H1 (cell line): Measurements from ENCODE around the gene CMTM3. TPM values are rescaled to one million over a fixed set of nuclear protein-coding genes. Genes with fewer than 3 reads are reported as not detected.

Source experiments
- CTCF ChIA-PET: fragments of 300-600 bp; sonication (Branson Sonifier 250); formaldehyde crosslinking; loops from one replicate; lab custom pipeline; 2021; ENCODE audit not compliant: partially characterized antibody; lab: Charles Lee
- POLR2A ChIA-PET: fragments of 300-600 bp; sonication (Branson Sonifier 250); formaldehyde crosslinking; loops from one replicate; lab custom pipeline; 2021; ENCODE audit warnings: inconsistent platforms; ENCODE audit not compliant: partially characterized antibody; lab: Charles Lee
- DNase-seq, 2 experiments: peaks; one replicate each; pipeline versions ENCODE4 v3.0.0 to v3.0.0-alpha.2; 2010 to 2022; ENCODE audit warnings: low spot score in 2 of 2, low read depth in 1 of 2, mixed read lengths in 1 of 2
- FAIRE-seq: peaks from 2 replicates; lab custom pipeline; 2011; peaks lifted over from hg19 to GRCh38; lab: Jason Lieb, UNC
- H2AFZ ChIP-seq: 2 replicates; pipeline ENCODE4 v1.8.1; 2012; ENCODE audit warnings: low read length, inconsistent platforms
- H2AK5ac ChIP-seq: 2 replicates; pipeline ENCODE4 v1.6.1; 2013; ENCODE audit warnings: low read depth, low read length
- H2BK120ac ChIP-seq: replicated peaks from 2 replicates; pipeline ENCODE3; 2013; ENCODE audit warnings: low read depth, low read length, inconsistent platforms
- H2BK12ac ChIP-seq: 2 replicates; pipeline ENCODE4 v1.6.1; 2013; ENCODE audit warnings: low read depth, low read length
- H2BK15ac ChIP-seq: 2 replicates; pipeline ENCODE4 v1.6.1; 2013; ENCODE audit warnings: low read length
- H2BK20ac ChIP-seq: 2 replicates; pipeline ENCODE4 v1.6.1; 2013; ENCODE audit warnings: low read length
- H2BK5ac ChIP-seq: 2 replicates; pipeline ENCODE4 v1.6.1; 2013; ENCODE audit warnings: low read depth, low read length
- H3K14ac ChIP-seq: 2 replicates; pipeline ENCODE4 v1.6.1; 2013; ENCODE audit warnings: inconsistent platforms; ENCODE audit not compliant: insufficient read length
- H3K18ac ChIP-seq: 2 replicates; pipeline ENCODE4 v1.6.1; 2013; ENCODE audit warnings: low read length; ENCODE audit errors: extremely low read depth
- H3K23ac ChIP-seq: 2 replicates; pipeline ENCODE4 v1.6.1; 2013; ENCODE audit warnings: inconsistent platforms; ENCODE audit not compliant: insufficient read length
- H3K23me2 ChIP-seq: 2 replicates; pipeline ENCODE4 v1.6.1; 2013; ENCODE audit warnings: low read depth, low read length
- H3K27ac ChIP-seq: 2 replicates; pipeline ENCODE4 v1.6.1; 2011; ENCODE audit warnings: low read depth, low read length, inconsistent platforms
- H3K27me3 ChIP-seq, 4 experiments: replicated peaks in 1 of 4; 1 replicate in 1 of 4; 2 replicates in 3 of 4; pipeline versions ENCODE4 v1.6.1 to v1.8.1; 2011 to 2013; ENCODE audit warnings: low read length in 3 of 4, mild to moderate bottlenecking in 3 of 4, inconsistent platforms in 2 of 4, mixed read lengths in 2 of 4, moderate library complexity in 1 of 4; ENCODE audit not compliant: control insufficient read depth in 3 of 4, insufficient read depth in 3 of 4; ENCODE audit errors: extremely low read depth in 1 of 4
- H3K36me3 ChIP-seq, 4 experiments: 2 replicates each; pipeline versions ENCODE4 v1.6.1 to v1.8.1; 2011 to 2013; ENCODE audit warnings: mild to moderate bottlenecking in 4 of 4, low read length in 3 of 4, moderate library complexity in 2 of 4, control low read depth in 1 of 4, inconsistent platforms in 1 of 4; ENCODE audit not compliant: insufficient read depth in 4 of 4, control insufficient read depth in 2 of 4
- H3K4ac ChIP-seq: replicated peaks from 2 replicates; pipeline ENCODE3; 2013; ENCODE audit warnings: low read length, low read depth, mixed read lengths, inconsistent platforms; ENCODE audit not compliant: insufficient read length
- H3K4me1 ChIP-seq, 4 experiments: replicated peaks in 1 of 4; 1 replicate in 1 of 4; 2 replicates in 3 of 4; pipeline versions ENCODE4 v1.6.1 to v1.8.1; 2011 to 2013; ENCODE audit warnings: low read length in 3 of 4, inconsistent platforms in 2 of 4, mixed read lengths in 1 of 4; ENCODE audit not compliant: insufficient read depth in 4 of 4, control insufficient read depth in 3 of 4
- H3K4me2 ChIP-seq, 2 experiments: 2 replicates each; pipeline versions ENCODE4 v1.6.1 to v1.8.1; 2011 to 2013; ENCODE audit warnings: low read depth in 2 of 2, low read length in 2 of 2, control low read depth in 1 of 2, inconsistent platforms in 1 of 2, mild to moderate bottlenecking in 1 of 2; ENCODE audit not compliant: insufficient read depth in 1 of 2
- H3K4me3 ChIP-seq, 4 experiments: fragments of 200-600, 300-600 bp in 1 of 4; sonication (generic), shearing (Covaris generic), sonication (Bioruptor Twin) in 1 of 4; 2 replicates each; pipeline versions ENCODE4 v1.5.1 to v1.8.1; 2011 to 2016; ENCODE audit warnings: low read length in 4 of 4, low read depth in 3 of 4, control low read depth in 2 of 4, inconsistent platforms in 2 of 4, mild to moderate bottlenecking in 2 of 4, mixed read lengths in 1 of 4, moderate library complexity in 1 of 4; ENCODE audit not compliant: insufficient read depth in 2 of 4; ENCODE audit errors: extremely low read depth in 1 of 4
- H3K56ac ChIP-seq: replicated peaks from 2 replicates; pipeline ENCODE3; 2013; ENCODE audit warnings: low read depth, mild to moderate bottlenecking, mixed read lengths, low read length, inconsistent platforms; ENCODE audit not compliant: insufficient read length
- H3K79me1 ChIP-seq: 2 replicates; pipeline ENCODE4 v1.6.1; 2013; ENCODE audit warnings: low read depth, low read length, control low read depth
- H3K79me2 ChIP-seq, 2 experiments: 2 replicates each; pipeline versions ENCODE4 v1.6.1 to v1.8.1; 2012 to 2013; ENCODE audit warnings: low read length in 2 of 2, mild to moderate bottlenecking in 2 of 2, inconsistent platforms in 1 of 2; ENCODE audit not compliant: insufficient read depth in 2 of 2, control insufficient read depth in 1 of 2
- H3K9ac ChIP-seq, 4 experiments: replicated peaks in 1 of 4; 1 replicate in 1 of 4; 2 replicates in 3 of 4; pipeline versions ENCODE4 v1.6.1 to v1.8.1; 2011 to 2013; ENCODE audit warnings: low read depth in 3 of 4, low read length in 3 of 4, control low read depth in 2 of 4, mild to moderate bottlenecking in 2 of 4, moderate library complexity in 2 of 4, inconsistent platforms in 1 of 4; ENCODE audit errors: extremely low read depth in 1 of 4
- H3K9me3 ChIP-seq, 2 experiments: 2 replicates each; pipeline versions ENCODE4 v1.6.1 to v1.8.1; 2012 to 2013; ENCODE audit warnings: mild to moderate bottlenecking in 2 of 2, moderate library complexity in 2 of 2, control low read depth in 1 of 2, inconsistent platforms in 1 of 2, low read depth in 1 of 2, low read length in 1 of 2, mixed read lengths in 1 of 2; ENCODE audit not compliant: insufficient read depth in 2 of 2
- H4K20me1 ChIP-seq, 2 experiments: replicated peaks in 1 of 2; 2 replicates each; pipeline versions ENCODE3 to v1.8.1; 2011 to 2013; ENCODE audit warnings: inconsistent platforms in 2 of 2, low read length in 2 of 2, mild to moderate bottlenecking in 1 of 2; ENCODE audit not compliant: insufficient read depth in 2 of 2, control insufficient read depth in 1 of 2
- H4K5ac ChIP-seq: 2 replicates; pipeline ENCODE4 v1.6.1; 2013; ENCODE audit warnings: low read length, low read depth, mixed read lengths, inconsistent platforms; ENCODE audit not compliant: insufficient read length
- H4K8ac ChIP-seq: 2 replicates; pipeline ENCODE4 v1.8.0; 2013; ENCODE audit warnings: mild to moderate bottlenecking, moderate library complexity, low read length, inconsistent platforms; ENCODE audit not compliant: insufficient read depth; ENCODE audit errors: extremely low read depth
- H4K91ac ChIP-seq: replicated peaks from 2 replicates; pipeline ENCODE3; 2013; ENCODE audit warnings: low read length, mixed read lengths, inconsistent platforms; ENCODE audit not compliant: insufficient read length
- CHD1 ChIP-seq: IDR thresholded peaks from 2 replicates; pipeline ENCODE4 v1.6.1; 2012; ENCODE audit warnings: low read depth, low read length, improper control_type of control experiment
- CREB1 ChIP-seq: IDR thresholded peaks from 2 replicates; pipeline ENCODE4 v1.6.1; 2012; ENCODE audit warnings: inconsistent platforms
- CTBP2 ChIP-seq: IDR thresholded peaks from 2 replicates; pipeline ENCODE4 v1.7.0; 2011; ENCODE audit warnings: borderline replicate concordance, mild to moderate bottlenecking, moderate library complexity, mixed read lengths, low read length; ENCODE audit not compliant: insufficient read depth, insufficient read length
- EP300 ChIP-seq, 2 experiments: IDR thresholded peaks; 1 replicate in 1 of 2; 2 replicates in 1 of 2; pipeline ENCODE4 v1.6.1; 2011 to 2012; ENCODE audit warnings: low read depth in 2 of 2, low read length in 2 of 2, mild to moderate bottlenecking in 2 of 2, borderline replicate concordance in 1 of 2, inconsistent platforms in 1 of 2, moderate library complexity in 1 of 2
- KDM1A ChIP-seq: fragments of 200-600, 300-600 bp; sonication (generic); IDR thresholded peaks from 2 replicates; pipeline ENCODE4 v1.7.1; 2016; ENCODE audit warnings: mild to moderate bottlenecking, low read length, borderline replicate concordance
- NRF1 ChIP-seq: IDR thresholded peaks from 2 replicates; pipeline ENCODE4 v1.6.1; 2011; ENCODE audit warnings: mild to moderate bottlenecking, low read depth, low read length, improper control_type of control experiment
- POLR2A ChIP-seq, 2 experiments: IDR thresholded peaks; 1 replicate in 1 of 2; 2 replicates in 1 of 2; pipeline ENCODE4 v1.6.1; 2011; ENCODE audit warnings: low read depth in 2 of 2, low read length in 2 of 2, mild to moderate bottlenecking in 2 of 2; ENCODE audit errors: control extremely low read depth in 1 of 2
- SP4 ChIP-seq: IDR thresholded peaks from 2 replicates; pipeline ENCODE4 v1.6.1; 2012; ENCODE audit warnings: low read length, inconsistent platforms
- WGBS, 2 experiments: shearing (Covaris generic) in 1 of 2; methylation state at CpG; one replicate each; pipeline versions ENCODE4 v1.1.6 to v1.1.7; 2013 to 2015; ENCODE audit warnings: low lambda C conversion rate in 2 of 2, mixed read lengths in 2 of 2, inconsistent platforms in 1 of 2, low coverage in 1 of 2, missing lambda C conversion rate in 1 of 2; ENCODE audit not compliant: insufficient replicate concordance in 2 of 2, insufficient coverage in 1 of 2, insufficient read length in 1 of 2; ENCODE audit errors: extremely low coverage in 1 of 2, missing lambda C conversion rate in 1 of 2; 5-methylcytosine and 5-hydroxymethylcytosine counted together
- polyA plus RNA-seq, 7 experiments: library from polyadenylated mRNA; depleted of rRNA in 3 of 7; stranded (reverse) in 5 of 7; unstranded in 2 of 7; fragments of >200 nt in 5 of 7; fragments of 200-250 nt in 2 of 7; gene quantifications; 1 replicate in 5 of 7; 2 replicates in 1 of 7; 4 replicates in 1 of 7; pipeline versions ENCODE4 v1.2.1 to v1.2.3, GENCODE V29; 2011 to 2013; ENCODE audit warnings: missing spikeins in 2 of 7, mixed read lengths in 2 of 7
- total RNA-seq: library from RNA; stranded (reverse); fragmentation: NEBNext Ultra II Directional; extraction: Animal tissue kit (Norgen Biotek cat#: 25700); gene quantifications from 2 replicates; pipeline ENCODE4 v1.2.1, GENCODE V29; 2021

Gene CMTM3
- total and polyA plus RNA-seq, 2 of the 8 experiments (the other 6 are each of a cell fraction or from before 2014, with no cell fraction given), result 24.7 to 24.8 TPM

DNA sequence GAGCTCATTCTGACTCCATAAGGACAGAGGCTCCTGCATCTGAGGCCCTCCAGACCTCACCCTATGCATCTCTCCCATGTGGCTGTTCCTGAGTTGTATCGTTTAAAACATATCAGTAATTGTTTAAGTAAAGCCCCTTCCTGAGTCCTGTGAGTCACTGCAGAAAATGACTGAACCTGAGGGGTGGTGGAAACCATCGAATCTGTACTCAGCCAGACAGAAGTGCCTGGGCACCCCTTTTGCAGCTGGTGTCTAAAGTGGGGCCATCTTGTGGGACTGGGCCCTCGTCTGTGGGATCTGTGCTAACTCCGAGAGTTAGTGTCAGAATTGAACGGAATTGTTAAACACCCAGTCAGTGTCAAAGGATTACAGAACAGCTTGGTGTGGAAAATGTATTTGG, 25.4 kb downstream of the CMTM3 start:
- no peaks in the 10 kb centered on the region for H3K27me3 ChIP-seq
- no peak overlapping the region for H3K14ac ChIP-seq
- H3K56ac ChIP-seq, result no peak overlapping the region
- FAIRE-seq (no peak), DNase-seq (no peak)
- no peak overlapping the region for H2AFZ ChIP-seq
- no peaks in the 10 kb centered on the region for H3K23me2 ChIP-seq
- no peak overlapping the region for H3K4me2 ChIP-seq
- H3K79me2 ChIP-seq, result no peaks in the 10 kb centered on the region
- no peak overlapping the region for H4K8ac ChIP-seq
- no peak overlapping the region for H2BK15ac ChIP-seq
- CTCF ChIA-PET, result interaction anchor here (0.5 to 2.0 kb wide), 5 partner anchors 21 to 243 kb away, joined by 3 to 7 read pairs (median 3); no protein-coding TSS in a partner anchor
- no peak overlapping the region for H4K91ac ChIP-seq
- H2AK5ac ChIP-seq, result no peak overlapping the region
- H2BK5ac ChIP-seq, result no peak overlapping the region
- no peak overlapping the region for H2BK120ac ChIP-seq
- no peak overlapping the region for H3K9ac ChIP-seq
- POLR2A ChIA-PET, result interaction anchor here (1.1 kb wide), 1 partner anchor 26 kb away, joined by 3 read pairs; no protein-coding TSS in a partner anchor
- H3K23ac ChIP-seq, result no peak overlapping the region
- H3K4me1 ChIP-seq, result no peaks in the 10 kb centered on the region; a peak in 1 of 7 replicates
- no peak overlapping the region for H3K4ac ChIP-seq
- no peak overlapping the region for H3K4me3 ChIP-seq
- 0 out of 8 replicates have a peak, but pooled peaks cover 0 to 4% (median 0%) of the 10 kb centered on the region in 4 experiments for H3K36me3 ChIP-seq
- TF ChIP-seq KDM1A, result no peak; the same call in 1 of the 2 replicates
- no peak for TF ChIP-seq CREB1
- no peak for TF ChIP-seq CHD1
- TF ChIP-seq EP300 (IDR thresholded peaks at IDR 0.05; ENCODE audit: borderline replicate concordance in 1 of 2, low read depth in 2 of 2, low read length in 2 of 2), result no peak
- TF ChIP-seq SP4, result no peak
- TF ChIP-seq NRF1, result no peak
- TF ChIP-seq CTBP2, result no peak
- TF ChIP-seq POLR2A (IDR thresholded peaks at IDR 0.05; ENCODE audit: control extremely low read depth in 1 of 2, low read depth in 2 of 2, low read length in 2 of 2), result no peak
- H3K27ac ChIP-seq, result no peak overlapping the region
- H2BK12ac ChIP-seq, result no peak overlapping the region
- no peak overlapping the region for H2BK20ac ChIP-seq
- H4K20me1 ChIP-seq, result no peaks in the 10 kb centered on the region
- H3K79me1 ChIP-seq, result no peaks in the 10 kb centered on the region
- no peak overlapping the region for H3K18ac ChIP-seq
- peaks cover 0 to 5% of the 10 kb centered on the region in 2 experiments; a peak in 1 of 4 replicates for H3K9me3 ChIP-seq
- no peak overlapping the region for H4K5ac ChIP-seq
- 90% methylated on average over 5 of the region's 5 CpGs; no CpG with 5 or more reads in 1 of the 2 experiments for WGBS, 2 experiments
